Sciatic nerve (tissue), 2 donors: ENCODE measurements around the gene ZDHHC3. TPM values are rescaled to one million over a fixed set of nuclear protein-coding genes. Genes with fewer than 3 reads are reported as not detected.

Experiments used
- ATAC-seq: fragments of 200-7000 bp; cut with Tn5 transposase; one replicate; pipeline ENCODE4 v1.9.1; 2020; ENCODE audit warnings: mild to moderate bottlenecking, moderate library complexity
- DNase-seq: peaks from one replicate; pipeline ENCODE4 v3.0.0-alpha.2; 2020; ENCODE audit warnings: low spot score
- intact Hi-C: fragments of 100-400 bp; cut with DNase I; formaldehyde crosslinking; loops from one replicate; pipeline ENCODE4 v1.14.2; 2022
- total RNA-seq: library from RNA; stranded (reverse); fragmentation: NEBNext Ultra II Directional; extraction: Animal tissue kit (Norgen Biotek cat#: 25700); gene quantifications from one replicate; pipeline ENCODE4 v1.2.1, GENCODE V29; 2021
- donor health status: DM: no; HTN: no; CAD: no.
- donor health status: DM: no; HTN: no; CAD: no.

Gene ZDHHC3
- total RNA-seq, 1 donor from 2014 or later = 85.1 TPM

- intact Hi-C loops = no loop called here
- DNase-seq = no peak
- ATAC-seq = no peak
Observed at GRCh38 chr3:44907612-44908011, 68.4 kb downstream of the ZDHHC3 start.

DNA sequence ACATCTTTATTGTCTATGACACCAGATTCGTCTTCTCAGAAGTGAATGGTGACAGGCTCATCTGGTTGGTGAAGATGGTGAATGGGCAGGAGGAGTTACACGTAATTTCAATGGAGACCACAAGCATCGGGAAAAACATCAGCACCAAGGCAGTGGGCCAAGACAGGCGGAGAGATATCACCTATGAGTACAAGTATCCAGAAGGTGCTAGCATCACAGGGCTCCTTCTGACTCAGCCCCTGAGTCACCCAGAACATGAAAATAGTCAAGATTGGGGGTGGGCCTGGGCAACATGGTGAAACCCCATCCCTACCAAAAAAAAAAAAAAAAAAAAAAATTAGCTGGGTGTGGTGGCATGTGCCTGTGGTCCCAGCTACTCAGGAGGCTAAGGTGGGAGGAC lies 69.0 kb downstream of the ZDHHC3 start:
- no peak for DNase-seq
- intact Hi-C loops = no loop called here
- ATAC-seq = no peak

- ATAC-seq = no peak
- DNase-seq = no peak
- intact Hi-C loops = no loop called here
Observed at GRCh38 chr3:44905446-44906157, 70.4 kb downstream of the ZDHHC3 start.

DNA sequence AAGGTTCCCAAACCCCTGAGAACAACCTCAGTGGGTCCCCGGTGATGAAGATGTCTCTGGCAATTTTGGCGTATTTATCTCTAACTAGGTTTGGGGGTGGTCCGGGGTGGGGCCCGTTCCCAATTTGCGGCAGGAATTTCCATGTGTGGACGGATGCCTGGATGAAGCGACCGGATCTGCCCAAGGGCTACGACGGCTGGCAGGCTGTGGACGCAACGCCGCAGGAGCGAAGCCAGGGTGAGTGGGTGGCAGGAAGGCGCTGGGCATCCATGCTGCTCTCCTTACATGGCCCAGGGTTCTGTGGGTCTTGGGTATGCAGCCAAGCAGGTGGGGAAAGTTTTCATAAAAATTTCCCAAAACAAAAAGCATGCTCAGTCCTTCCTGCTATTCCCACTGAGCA lies 72.2 kb downstream of the ZDHHC3 start:
- intact Hi-C loops = no loop called here
- no peak for DNase-seq
- ATAC-seq = no peak

DNA sequence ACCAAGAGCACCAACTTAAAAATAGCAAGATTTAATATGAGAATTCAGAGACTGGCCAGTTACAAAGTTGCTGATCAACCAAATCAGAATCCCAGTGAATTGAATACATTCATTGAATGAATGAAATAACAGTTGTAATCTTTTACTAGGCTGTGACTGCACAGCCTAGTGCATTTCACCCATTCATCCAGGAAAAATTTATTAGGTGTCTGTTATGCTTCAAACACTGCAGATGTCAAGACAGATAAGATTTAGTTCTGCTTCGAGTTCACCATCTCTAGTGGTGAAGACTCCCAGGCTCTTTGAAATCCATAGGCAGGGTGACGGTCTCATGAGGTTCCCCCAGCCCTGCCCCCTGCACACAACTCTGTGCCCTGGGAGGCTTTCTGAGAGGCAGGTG lies 72.7 kb downstream of the ZDHHC3 start:
- DNase-seq = no peak
- ATAC-seq = no peak
- intact Hi-C loops = no loop called here

DNA sequence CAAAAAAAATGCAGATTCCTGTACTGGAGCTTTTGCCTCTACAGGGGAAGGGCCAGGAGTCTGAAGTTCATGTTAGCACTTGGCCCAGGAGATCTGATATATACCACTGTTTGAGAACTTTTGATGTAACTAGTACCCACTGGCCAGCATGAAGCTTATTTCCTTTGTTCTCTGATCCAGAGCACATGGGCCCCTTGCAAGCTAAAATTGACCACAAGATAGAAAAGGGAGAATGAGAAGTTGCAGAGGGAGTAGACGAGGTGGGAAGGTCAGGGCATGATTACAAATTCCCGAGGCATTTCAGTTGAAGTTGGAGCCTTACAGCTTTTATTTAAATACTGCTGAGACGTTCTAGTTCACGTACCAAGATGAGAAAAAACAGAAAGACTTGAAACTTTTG lies 73.3 kb downstream of the ZDHHC3 start:
- intact Hi-C loops = no loop called here
- no peak for DNase-seq
- ATAC-seq = no peak

DNA sequence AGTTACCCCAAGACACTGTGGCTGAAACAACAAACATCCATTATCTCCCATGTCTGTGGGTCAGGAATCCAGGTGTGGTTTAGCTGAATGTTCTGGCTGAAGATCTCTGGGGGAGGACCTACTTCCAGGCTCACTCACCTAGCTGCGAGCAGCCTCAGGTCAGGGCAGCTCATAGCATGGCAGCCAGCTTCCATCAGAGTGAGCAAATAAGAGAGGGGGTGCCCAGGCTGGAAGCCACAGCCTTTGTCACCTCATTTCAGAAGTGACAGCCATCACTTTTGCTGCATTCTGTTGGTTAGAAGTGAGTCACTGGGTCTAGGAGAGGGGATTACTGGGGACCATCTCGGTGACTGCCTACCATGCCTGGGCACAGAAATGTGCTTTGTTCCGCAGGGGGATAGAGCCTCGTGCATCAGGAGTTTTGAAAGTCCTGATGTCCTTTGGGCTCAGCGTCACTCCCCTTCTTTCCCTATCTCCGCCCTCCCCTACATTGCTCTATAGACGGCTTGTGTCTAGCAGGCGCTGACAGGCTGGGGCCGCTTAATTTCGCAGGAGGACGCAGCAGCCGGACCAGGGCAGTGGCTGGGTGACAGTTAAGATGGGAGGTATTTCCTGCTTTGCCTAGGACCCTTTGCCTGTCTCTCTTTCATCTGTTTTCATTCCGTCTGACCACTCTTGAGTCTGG lies 76.1 kb downstream of the ZDHHC3 start:
- no peak for ATAC-seq
- no peak for DNase-seq
- intact Hi-C loops = no loop called here

DNA sequence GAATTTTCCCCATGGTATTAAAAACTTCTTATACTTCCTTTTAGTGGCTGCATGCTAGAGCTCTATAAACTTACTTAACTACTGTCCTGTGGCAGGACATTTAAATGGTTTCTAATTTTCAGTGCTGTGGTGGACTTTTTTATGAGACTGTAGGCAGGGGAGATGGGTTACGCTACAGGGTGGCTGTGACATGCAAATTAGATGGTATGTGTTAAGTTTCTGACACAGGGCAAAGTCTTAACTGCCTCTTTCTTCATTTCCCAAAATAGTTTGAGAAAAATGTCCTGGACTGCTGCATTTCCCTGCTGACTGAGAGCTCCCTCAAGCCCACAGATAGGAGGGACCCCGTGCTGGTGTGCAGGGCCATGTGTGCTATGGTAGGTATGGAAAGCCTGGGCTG lies 79.5 kb downstream of the ZDHHC3 start:
- intact Hi-C loops = no loop called here
- ATAC-seq = no peak
- DNase-seq = no peak

DNA sequence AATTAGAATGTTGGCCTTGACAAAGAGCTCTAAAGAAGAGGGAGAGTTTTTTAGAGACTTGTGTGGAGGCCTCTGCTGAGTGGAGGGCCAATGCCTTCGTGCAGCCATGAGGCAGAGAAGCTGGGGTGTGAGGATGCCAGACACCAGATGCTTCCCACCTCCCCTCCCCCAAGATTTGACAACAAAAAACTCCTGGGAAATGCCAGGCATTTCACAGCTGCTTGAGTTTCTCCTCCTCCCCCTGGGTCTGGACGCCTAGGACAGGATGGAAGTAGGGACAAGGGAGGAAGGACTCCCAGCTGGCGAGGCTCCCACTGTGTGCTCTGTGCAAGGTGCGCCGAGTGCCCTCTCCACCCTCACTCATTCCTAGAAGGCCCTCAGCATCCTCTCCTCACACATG lies 81.5 kb downstream of the ZDHHC3 start:
- intact Hi-C loops = no loop called here
- DNase-seq = no peak
- ATAC-seq = no peak

DNA sequence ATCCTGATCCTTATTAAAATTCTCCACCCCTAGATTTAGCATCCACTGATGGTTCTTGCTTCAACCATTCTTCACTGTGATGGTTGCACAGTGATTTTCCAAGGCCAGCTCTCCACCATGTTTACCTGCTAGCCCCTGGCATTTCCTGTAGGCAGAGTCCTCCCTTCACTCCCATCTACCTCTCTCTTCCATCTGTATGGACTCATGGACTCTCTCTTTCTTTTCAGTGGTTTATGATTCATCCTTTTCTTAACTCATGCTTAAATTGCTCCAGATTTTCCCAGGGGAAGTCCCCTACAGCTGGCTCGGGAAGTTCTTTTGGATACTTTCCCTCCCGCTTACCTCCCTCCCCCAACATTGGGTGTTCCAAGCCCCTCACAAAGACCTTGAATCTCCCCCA lies 82.9 kb downstream of the ZDHHC3 start:
- intact Hi-C loops = no loop called here
- ATAC-seq = no peak
- DNase-seq = no peak

GRCh38 chr3:44892689-44893088 lies 83.3 kb downstream of the ZDHHC3 start:
- intact Hi-C loops = no loop called here
- ATAC-seq = no peak
- no peak for DNase-seq

DNA sequence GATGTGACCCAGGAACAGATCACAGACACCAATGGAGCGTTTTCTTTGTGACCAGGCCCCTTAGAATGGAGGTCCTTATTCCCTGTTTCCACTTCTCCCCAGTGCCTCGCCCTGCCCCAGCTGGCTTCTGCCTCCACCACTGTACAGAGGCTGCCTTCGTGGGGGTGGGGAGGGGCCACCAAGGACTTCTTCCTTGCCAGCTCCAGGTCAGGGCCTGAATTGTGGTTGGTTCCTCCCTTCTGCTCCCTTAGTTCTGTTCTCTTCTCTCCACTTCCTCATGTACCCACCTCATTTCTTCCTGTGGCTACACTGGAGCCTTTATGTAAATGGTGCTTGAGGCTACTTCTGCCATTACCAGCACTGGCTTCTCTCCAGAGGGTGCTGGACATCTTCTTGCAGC lies 85.1 kb downstream of the ZDHHC3 start:
- ATAC-seq (no peak), DNase-seq (no peak)
- intact Hi-C loops = no loop called here

GRCh38 chr3:44890258-44890657 lies 85.7 kb downstream of the ZDHHC3 start:
- DNase-seq (no peak), ATAC-seq (no peak)
- intact Hi-C loops = no loop called here

DNA sequence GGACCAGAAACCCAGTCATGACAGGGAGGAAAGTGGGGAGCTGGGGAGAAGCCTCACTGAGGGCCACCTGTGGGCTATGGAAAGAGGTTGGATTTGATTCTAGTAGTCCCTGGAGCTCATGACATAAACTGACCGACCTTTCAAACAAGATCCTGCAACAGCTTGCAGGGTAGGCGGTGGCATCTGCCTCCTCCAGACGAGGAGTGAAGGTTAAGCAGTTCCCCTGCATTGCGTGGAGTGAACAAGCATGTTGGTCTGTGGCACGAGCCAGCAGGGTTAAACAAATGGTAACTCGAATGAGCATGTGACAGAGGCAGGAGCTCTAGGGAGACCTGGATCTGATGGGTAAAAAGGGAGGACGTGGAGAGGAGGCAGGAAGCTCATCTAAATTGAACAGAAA lies 88.9 kb downstream of the ZDHHC3 start:
- intact Hi-C loops = no loop called here
- ATAC-seq = no peak
- DNase-seq = no peak

GRCh38 chr3:44886561-44886960 lies 89.4 kb downstream of the ZDHHC3 start:
- intact Hi-C loops = no loop called here
- ATAC-seq = no peak

GRCh38 chr3:44885618-44886017 lies 90.4 kb downstream of the ZDHHC3 start:
- DNase-seq (no peak), ATAC-seq (no peak)
- intact Hi-C loops = no loop called here

More at GRCh38 chr3:44886561-44886960, 89.4 kb downstream of the ZDHHC3 start:
- no peak for DNase-seq

- intact Hi-C loops = no loop called here
- DNase-seq (no peak), ATAC-seq (peak; percentile 60)
Observed at GRCh38 chr3:44883999-44884431, 92.0 kb downstream of the ZDHHC3 start.

GRCh38 chr3:44883213-44883955 lies 92.6 kb downstream of the ZDHHC3 start:
- intact Hi-C loops = no loop called here
- ATAC-seq = no peak

GRCh38 chr3:44880284-44880683 lies 95.7 kb downstream of the ZDHHC3 start:
- ATAC-seq = no peak
- intact Hi-C loops = no loop called here
- DNase-seq = no peak

More at GRCh38 chr3:44883213-44883955, 92.6 kb downstream of the ZDHHC3 start:
- no peak for DNase-seq

DNA sequence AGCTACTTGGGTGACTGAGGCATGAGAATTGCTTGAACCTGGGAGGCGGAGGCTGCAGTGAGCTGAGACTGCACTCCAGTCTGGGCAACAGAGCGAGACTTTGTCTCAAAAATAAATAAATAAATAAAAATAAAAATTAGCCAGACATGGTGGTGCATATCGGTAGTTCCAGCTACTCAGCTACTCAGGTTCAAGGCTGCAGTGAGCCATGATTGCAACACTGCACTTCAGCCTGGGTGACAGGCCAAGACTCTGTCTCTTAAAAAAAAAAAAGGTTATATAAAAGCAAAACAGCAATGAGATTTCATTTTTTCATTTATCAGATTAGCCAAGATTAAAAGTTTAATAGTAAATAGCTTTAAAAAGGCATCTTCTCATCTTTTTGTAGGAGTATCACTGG lies 98.6 kb downstream of the ZDHHC3 start:
- DNase-seq = no peak
- intact Hi-C loops = no loop called here
- no peak for ATAC-seq
